HG02852 (cell line): Measurements from ENCODE around the gene LRG1.
"Not testable (repeated sequence)": the region's sequence is repeated elsewhere in the genome, so short reads cannot be mapped to it uniquely, and the experiment has no call there.

Source experiments
- ATAC-seq: cut with Tn5 transposase; IDR thresholded peaks from one replicate; pipeline ENCODE4 v1.9.1; 2021; ENCODE audit warnings: mild to moderate bottlenecking, moderate library complexity; ENCODE audit not compliant: unreplicated experiment

LRG1 gene

DNA sequence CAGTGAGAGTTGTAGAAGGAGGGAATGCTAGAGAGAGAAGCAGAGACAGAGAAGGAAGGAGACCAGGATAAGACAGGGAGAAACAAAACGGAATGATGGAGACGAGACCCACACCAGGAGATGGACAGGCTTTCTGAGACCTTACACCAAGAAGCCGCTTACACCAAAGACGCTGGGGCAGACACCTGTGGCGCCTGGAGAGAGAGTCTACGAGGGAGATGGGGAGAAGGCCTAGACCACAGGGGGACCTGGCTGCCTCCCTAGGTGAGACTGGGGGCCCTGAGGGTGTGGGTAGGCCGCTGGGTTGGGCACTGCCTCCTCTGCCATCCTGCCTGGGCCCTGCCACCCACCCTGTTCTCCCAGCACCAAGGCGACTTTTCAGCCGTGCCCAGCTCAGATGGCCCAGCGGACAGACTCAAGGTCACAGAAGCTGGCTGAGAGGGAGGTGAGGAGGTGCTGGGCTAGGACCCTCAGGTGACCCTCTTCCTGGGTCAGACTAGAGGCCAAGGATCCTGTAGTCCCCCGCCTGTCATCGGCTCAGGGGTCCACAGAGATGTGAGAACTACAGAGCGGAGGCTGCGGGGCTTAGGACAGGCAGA is 9.8 kb downstream of the LRG1 start:
- no peak for ATAC-seq

DNA sequence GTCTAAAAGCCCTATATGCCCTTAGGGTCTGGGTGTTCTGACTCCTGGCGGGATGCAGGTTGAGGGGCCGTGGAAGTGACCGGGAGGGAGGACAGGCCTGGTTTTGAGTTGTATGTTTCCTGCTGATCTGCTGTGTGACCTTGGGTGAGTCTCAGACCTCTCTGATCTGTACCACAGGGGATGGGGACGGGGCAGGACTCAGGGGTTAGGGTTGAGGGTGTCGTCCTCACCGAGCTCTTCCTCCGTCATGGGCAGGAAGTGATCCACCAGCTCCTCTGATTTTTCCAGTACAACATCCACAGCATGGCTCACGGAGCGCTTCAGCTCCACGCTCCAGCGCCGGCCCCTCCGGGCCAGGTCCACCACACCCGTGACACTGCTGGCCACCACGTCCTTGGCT is 11.0 kb downstream of the LRG1 start:
- no peak for ATAC-seq

DNA sequence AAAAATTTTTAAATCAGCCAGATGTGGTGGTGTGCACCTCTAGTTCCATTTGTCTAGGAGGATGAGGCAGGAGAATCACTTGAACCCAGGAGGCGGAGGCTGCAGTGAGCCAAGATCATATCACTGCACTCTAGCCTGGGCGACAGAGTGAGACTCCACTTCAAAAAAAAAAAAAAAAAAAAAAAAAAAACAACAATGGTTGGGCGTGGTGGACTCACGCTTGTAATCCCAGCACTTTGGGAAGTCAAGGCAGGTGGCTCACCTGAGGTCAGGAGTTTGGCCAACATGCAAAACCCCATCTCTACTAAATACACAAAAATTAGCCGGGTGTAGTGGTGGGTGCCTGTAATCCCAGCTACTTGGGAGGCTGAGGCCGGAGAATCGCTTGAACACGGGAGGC is 12.5 kb downstream of the LRG1 start:
- ATAC-seq = not testable (repeated sequence)

DNA sequence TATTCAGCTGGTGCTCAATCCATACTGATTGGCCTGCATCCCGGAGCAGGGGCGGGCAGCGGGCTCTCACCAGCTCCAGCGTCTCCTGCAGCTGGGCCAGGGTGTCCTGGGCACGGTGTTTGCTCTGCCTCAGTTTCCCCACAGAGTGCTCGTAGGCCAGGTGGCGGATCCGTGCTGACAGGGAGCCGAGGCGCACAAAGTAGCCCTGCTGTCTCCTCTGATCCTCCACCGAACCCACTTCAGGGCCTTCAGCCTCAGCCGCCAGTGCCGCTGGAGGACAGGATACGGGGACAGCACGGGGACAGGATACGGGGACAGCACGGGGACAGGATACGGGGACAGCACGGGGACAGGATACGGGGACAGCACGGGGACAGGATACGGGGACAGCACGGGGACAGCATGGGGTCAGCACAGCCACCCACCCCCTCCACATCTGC is 14.3 kb downstream of the LRG1 start:
- no peak for ATAC-seq

DNA sequence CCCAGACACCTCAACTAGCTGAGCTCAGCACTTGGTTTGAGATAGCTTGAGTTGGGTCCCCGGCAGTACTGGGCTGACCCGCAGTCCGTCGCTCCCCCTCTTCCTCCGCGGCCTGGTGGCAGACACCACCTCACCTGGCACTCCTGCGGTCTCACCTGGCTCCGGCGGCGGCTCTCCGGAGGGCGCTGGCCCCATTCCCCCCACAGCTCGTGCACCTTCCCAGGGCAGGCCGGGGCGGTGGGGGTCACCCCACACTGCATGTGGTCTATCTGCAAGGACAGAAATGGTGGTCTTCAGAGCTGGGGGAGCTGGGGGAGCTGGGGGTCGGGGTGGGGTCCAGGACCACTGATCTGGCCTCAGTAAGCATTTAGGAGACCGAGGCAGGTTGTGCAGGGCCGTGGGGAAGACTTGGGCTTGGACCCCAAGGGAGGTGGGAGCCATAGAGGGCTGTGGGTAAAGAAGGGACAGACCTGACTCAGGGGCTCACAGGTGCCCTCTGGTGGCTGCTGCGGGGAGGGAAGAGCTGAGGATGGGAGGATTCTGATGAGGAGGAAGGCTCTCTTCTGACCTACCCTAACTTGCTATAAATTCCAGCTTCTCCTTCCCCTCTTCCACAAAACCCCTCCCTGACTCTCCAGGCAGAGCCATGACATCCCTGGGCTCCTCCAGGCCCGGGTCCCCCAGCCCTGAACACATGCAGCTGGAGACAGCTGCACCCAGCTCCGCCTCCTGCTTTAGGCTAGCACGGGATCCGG is 14.9 kb downstream of the LRG1 start:
- no peak for ATAC-seq

DNA sequence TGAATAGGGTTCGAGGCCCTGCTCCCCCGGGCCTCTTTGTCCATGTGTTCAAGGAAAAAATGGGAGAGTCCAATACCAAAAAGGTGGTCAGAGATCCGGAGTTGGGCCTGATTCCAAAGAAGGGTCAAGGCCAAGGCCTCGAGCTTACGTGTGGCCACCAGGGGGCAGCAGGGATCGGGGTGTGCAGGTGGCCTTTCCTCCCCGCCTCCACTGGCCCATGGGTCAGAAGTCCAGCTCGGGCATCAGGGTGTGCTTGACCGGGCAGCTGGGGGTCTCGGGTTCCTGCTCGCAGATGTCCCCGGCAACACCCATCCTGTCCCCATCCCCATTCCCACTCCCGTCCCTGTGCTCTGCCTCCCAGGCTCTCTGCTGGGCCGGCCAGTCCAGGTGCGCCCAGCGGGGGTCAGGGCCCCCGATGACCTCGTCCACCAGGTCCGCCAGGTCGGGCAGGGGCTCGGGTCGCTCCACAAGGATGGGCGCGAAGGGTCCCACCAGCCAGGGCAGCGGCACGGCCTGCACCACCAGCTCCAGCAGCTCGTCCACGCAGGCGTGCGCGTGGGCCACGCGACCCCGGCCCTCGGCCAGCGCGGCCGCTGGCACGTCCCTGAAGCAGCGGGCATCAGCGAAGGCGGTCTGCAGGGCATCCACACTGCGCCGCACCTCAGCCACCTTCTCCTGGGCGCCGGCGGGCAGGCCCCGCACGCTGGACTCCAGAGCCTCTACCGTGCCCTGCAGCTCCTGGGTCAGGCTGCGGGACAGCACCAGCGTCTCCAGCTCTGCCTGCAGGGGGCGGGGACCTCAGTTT is 16.3 kb downstream of the LRG1 start:
- ATAC-seq = no peak

DNA sequence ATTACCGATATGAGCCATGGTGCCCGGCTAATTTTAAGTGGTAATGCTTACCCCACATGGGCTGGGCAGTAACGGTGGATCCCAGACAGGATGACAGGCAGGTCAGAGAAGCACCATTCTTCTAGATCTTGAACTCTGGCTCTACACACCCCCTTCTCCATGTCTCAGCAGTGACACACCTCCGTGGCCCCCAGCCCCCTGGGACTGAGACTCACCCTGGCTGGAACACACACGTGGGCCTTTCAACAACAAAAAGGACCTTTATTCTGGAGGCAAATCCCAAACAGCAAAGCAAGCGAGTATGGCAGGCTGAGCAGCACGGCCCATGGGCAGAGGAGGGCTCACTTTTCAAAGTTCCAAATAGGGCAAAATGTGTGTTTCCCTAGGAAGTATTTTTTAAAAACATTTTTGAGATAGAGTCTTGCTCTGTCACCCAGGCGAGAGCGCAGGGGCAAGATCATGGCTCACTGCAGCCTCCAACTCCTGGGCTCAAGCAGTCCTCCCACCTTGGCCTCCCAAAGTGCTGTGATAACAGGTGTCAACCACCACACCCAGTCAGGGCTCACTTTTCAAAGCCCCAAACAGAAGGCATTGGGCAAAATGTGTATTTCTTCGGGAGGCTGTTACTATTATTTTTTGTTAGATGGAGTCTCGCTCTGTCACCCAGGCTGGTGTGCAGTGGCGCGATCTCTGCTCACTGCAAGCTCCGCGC is 17.4 kb downstream of the LRG1 start:
- ATAC-seq = no peak

DNA sequence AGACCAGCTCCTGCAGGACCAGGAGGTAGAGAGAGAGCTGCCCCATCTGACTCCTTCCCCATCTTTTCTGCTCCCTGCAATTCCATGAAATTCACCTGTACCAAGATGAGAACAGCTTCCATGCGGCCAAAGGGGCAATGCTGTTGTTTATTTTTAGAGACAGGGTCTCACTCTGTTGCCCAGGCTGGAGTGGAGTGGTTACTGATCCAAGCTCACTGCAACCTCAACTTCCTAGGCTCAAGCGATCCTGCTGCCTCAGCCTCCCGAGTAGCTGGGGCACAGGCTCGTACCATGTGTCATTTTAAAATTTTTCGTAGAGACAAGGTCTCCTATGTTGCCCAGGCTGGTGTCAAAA is 18.0 kb downstream of the LRG1 start:
- no peak for ATAC-seq

DNA sequence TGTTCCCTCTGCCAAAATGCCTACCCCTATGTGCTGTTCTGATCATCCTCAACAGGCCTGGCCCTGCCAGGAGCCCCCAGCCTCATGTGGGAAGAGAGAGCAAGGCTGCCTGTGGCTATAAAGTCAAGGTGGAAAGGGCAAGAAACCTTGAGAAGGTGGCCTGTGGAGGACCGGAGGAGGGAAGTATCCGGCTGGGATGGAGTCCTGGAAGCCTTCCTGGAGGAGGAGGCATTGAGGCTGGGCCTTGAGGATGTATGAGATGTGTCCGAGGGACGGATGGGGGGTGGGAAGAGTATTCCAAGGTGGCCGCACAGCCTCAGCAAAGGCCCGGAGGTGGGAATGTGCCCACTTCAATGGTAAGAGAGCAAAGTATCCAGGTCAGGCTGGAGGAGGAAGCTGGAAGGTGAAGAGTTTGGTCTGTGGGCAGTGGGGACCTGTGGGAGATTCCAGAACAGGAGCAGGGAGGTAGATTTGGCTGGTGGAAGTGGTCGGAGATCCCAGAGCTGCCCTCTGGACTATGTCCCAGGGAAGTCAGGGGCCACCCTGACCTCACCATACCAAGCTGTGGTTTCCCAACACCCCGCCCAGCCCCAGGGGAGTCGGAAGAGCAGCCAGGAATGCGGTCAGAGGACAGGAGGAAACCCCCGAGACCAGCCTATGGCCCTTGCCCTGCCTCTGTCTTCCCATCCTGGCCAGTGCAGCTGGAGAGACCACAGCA is 18.5 kb downstream of the LRG1 start:
- no peak for ATAC-seq

DNA sequence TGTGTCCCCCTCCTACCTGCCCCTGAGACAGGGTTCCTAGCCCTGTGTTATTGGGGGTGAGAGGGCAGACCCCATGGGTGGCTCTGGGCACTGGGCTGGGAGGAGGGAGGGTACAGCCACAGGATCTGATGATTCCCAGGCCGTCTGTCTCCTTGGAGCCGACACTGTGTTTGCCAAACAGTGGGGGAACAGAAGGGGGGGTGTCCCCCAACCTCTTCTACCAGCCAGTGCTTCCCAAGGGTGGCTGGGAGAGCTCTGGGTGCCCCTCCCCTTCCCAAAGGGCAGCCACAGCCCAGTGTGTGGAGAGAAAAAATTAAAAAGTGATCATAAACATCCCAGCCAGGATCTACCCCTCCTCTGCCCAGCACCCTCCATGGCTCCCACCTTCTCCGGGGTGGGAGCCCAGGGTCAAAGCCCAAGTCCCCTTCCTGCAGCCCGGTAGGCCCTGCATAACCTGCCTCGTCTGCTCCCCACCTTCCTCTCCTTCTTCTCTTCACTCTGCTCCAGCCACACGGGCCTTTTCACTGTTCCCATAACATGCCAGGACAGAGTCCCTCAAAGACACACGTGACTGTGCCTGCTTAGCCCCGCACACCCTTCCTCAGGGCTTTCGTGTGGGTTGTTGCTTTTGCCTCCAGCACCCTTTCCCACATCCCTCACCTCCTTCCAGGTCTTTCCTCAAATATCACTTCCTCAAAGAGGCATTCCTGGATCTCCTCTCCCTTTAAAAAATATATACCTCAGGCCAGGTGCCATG is 20.1 kb downstream of the LRG1 start:
- ATAC-seq = no peak

DNA sequence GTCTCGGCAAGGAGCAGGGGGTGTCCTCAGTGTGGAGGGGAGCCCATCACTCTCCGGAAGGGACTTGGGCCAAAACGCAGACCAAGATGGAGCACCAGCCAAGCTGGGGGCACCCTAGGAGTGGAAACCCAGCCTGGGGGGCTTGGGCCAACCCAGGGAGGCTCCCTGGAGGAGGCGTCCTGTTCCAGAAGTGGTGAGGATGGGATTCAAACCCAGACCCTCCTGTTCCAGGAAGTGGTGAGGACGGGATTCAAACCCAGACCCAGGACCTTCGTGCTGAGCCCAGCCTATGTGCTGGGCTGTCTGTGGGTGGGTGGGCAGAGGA is 20.7 kb downstream of the LRG1 start:
- ATAC-seq = no peak

DNA sequence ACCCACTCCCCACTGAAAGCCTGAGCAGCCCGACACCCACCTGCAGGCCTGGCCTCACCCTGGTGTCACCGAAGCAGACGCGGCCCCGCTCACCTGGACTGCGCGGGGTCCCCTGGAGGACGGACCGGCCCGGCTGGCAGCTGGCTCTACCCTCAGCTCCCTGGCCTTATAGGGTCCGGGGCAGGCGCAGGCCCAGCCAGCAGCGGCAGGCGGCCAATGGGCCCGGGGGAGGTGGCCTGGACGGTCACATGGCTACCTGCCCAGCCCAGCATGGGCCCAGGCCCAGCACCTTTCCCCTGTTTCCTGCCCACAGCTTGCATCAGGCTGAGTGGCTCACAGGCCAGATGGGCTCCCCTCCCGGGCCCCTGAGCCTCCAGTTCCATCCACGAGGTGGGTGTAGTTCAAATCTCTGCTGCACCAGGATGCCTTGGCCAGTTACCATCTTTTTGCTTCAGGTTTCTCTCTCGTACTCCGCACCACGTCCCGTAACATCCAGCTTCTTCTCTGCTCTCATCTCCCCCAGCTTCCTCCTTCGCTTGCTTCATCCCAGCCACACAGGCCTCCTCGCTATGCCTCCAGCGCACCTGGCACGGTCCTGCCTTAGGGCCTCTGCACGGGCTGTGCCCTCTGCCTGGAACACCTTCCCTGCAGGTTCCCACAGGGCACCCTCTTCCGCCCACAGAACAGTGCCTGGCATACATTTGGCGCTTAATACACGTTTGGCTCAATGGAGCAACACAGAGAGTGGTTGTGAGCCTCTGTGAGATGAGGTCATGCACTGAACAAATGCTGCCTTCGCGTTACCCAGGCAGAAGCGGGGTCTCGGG is 21.3 kb downstream of the LRG1 start, which contains the start of gene PLIN4:
Gene PLIN4 (minus strand): TSS at position 142 of the 827 bp plus-strand sequence. CDS start 214 bp downstream, outside the sequence.
- no peak for ATAC-seq

DNA sequence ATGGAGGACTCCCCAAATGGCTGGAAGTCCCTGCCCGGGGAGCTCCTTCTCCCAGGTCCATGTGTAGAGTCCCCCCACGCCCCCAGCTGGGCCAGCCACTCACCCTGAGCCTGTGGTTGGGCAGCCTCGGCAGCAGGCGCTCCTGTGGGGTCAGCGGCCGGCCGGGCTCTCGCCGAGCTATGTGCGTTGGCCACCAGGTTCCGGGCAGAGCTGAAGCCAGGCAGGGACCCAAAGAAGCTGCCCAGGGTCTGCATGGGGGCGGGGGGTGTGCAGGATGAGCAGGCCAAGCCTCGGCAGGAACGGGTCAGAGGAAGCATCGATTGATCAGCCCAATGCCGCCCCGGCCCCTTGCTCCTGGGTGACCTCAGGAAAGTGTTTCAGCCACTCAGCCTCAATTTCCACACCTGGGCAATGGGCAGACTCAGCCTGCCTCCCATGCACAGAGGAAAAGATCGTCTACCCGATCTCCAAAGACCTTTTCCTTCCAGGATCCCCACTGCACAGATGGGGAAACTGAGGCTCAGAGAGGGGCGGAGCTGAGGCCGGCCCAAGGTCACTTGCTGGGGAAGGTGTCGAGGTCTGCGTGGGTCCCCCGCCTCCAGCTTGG is 22.3 kb downstream of the LRG1 start:
- ATAC-seq = no peak

DNA sequence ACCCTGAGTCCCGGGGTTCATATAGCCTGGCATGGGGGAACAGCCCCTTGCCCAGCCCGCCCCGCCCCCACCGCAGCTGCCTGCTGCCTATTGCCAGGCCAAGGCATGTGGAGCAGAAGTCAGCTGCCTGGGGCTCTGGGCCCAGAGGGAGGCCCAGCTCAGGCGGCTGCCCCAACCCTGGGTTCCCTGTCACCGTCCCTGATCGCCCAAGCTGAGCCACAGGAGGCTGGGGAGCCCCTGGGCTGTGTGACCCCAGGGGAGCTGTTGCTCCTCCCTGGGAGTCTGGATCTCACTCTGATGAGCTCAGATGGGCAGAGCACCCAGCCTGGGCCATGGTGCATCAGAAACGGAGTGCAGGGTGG is 22.9 kb downstream of the LRG1 start:
- ATAC-seq = no peak

DNA sequence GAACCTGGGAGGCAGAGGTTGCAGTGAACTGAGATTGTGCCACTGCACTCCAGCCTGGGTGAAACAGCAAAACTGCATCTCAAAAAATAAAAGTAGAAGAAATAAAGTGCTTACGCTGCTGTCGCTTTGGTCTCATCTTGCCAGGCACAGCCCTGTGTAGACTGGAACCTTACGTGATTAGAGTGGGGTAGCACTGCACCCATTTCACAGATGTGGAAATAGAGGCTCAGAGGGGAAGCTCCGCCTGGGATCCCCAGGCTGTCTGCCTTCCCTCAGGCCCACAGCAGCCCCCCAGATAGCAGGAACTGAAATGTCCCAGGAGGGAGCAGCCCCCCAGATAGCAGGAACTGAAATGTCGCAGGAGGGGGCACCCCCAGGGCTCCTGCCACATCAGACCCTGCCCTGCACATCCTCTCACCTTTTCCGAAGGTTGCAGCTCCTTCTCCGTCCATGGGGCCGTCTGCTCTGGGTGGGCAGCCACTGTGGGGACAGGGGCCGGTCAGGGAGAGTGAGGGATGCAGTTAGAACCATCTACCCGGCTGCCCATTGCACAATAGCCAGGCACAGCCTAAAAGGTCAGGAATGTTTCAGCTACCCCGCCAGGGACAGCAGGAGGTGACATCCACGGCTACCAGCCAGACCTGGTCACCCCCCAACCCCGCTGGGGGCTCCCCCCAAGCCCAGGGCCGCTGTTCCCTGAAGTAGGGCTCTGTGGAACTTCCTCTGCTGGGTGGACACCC is 23.5 kb downstream of the LRG1 start:
- no peak for ATAC-seq

DNA sequence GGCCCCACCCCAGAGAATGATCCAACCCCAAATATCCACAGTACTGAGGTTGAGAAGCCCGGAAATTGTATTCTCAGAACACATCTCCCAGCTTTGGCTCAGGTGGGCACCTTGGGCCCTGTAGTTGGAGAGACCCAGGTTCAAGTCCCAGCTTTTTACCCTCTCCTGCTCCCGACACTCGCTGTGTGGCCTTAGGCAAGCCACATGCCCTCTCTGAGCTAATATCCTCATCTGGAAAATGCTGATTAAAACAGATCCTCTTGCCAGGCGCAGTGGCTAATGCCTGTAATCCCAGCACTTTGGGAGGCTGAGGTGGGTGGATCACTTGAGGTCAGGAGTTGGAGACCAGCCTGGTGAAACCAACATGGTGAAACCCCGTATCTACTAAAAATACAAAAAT is 24.1 kb downstream of the LRG1 start:
- no peak for ATAC-seq

DNA sequence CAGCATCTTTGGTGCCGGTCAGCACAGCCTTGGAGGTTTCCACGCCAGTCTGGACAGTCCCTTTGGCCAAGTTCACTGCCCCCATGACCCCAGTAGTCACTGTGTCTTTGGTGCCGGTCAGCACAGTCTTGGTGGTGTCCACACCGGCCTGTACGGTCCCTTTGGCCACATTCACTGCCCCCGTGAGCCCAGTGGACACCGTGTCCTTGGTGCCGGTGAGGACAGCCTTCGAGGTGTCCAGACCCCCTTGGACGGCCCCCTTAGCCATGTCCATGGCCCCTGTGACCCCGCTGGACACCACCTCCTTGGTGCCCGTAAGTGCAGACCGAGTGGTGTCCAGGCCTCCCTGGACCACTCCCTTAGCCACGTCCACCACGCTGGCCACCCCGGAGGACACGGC is 26.6 kb downstream of the LRG1 start:
- no peak for ATAC-seq

DNA sequence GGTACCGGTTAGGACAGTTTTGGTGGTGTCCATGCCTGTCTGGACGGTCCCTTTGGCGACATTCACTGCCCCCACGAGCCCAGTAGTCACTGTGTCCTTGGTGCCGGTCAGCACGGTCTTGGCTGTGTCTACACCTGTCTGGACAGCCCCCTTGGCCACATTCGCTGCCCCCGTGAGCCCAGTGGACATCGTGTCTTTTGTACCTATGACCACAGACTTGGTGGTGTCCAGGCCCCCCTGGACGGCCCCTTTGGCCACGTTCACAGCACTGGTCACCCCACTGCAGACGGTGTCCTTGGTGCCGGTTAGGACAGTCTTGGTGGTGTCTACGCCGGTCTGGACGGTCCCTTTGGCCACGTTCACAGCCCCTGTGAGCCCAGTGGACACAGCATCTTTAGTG is 27.8 kb downstream of the LRG1 start:
- ATAC-seq = no peak
